PC-9 (cell line): ENCODE data around the gene NAV3.
"Not testable (repeated sequence)": the region's sequence is repeated elsewhere in the genome, so short reads cannot be mapped to it uniquely, and the experiment has no call there.

Experiments used
- CTCF ChIP-seq: fragments of 200-600 bp; sonication (generic); conservative IDR thresholded peaks from 2 replicates; pipeline ENCODE4 v1.6.1; 2017; ENCODE audit warnings: mixed run types, antibody characterized with exemption, mild to moderate bottlenecking, moderate library complexity
- EZH2 ChIP-seq: fragments of 200-600 bp; sonication (generic); IDR thresholded peaks from 2 replicates; pipeline ENCODE4 v1.8.0; 2017; ENCODE audit warnings: antibody characterized with exemption, low read depth

DNA sequence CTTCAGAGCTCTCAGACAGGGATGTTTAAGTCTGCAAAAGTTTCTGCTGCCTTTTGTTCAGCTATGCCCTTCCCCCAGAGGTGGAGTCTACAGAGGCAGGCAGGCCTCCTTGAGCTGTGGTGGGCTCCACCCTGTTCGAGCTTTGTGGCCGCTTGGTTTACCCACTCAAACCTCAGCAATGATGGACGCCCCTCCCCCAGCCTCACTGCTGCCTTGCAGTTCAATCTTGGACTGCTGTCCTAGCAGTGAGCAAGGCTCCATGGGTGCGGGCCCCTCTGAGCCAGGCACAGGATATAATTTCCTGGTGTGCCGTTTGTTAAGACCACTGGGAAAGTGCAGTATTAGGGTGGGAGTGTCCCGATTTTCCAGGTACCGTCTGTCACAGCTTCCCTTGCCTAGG, 427.0 kb downstream of the NAV3 start:
- not testable (repeated sequence) for TF ChIP-seq CTCF, EZH2
